H1 (cell line): ENCODE data around the gene EVI5.

Source experiments
- ATF3 ChIP-seq: IDR thresholded peaks from 2 replicates; pipeline ENCODE4 v1.6.1; 2011; ENCODE audit warnings: low read depth, mild to moderate bottlenecking, low read length; ENCODE audit not compliant: insufficient read depth
- CTCF ChIP-seq, 3 experiments: IDR thresholded peaks; 1 replicate in 2 of 3; 2 replicates in 1 of 3; pipeline versions ENCODE4 v1.5.1 to v1.6.1; 2011; ENCODE audit warnings: low read length in 3 of 3, mild to moderate bottlenecking in 3 of 3, inconsistent platforms in 2 of 3, low read depth in 1 of 3, moderate library complexity in 1 of 3; ENCODE audit not compliant: insufficient read depth in 1 of 3; ENCODE audit errors: control extremely low read depth in 1 of 3
- EP300 ChIP-seq, 2 experiments: IDR thresholded peaks; 1 replicate in 1 of 2; 2 replicates in 1 of 2; pipeline ENCODE4 v1.6.1; 2011 to 2012; ENCODE audit warnings: low read depth in 2 of 2, low read length in 2 of 2, mild to moderate bottlenecking in 2 of 2, borderline replicate concordance in 1 of 2, inconsistent platforms in 1 of 2, moderate library complexity in 1 of 2
- ZNF274 ChIP-seq: IDR thresholded peaks from 2 replicates; pipeline ENCODE4 v1.7.0; 2012; ENCODE audit warnings: low read length, borderline replicate concordance; ENCODE audit errors: extremely low read depth

- TF ChIP-seq EP300 (IDR thresholded peaks at IDR 0.05; ENCODE audit: borderline replicate concordance in 1 of 2, low read depth in 2 of 2, low read length in 2 of 2), result no peak
- no peak for TF ChIP-seq CTCF (IDR thresholded peaks at IDR 0.05; ENCODE audit: control extremely low read depth in 1 of 3, insufficient read depth in 1 of 3, low read depth in 1 of 3, low read length in 3 of 3)
- TF ChIP-seq ATF3, result no peak
- TF ChIP-seq ZNF274, result no peak
These were observed 71.0 kb downstream of the EVI5 start for GRCh38 chr1:92713939-92714338.
